GM19372 (cell line): ENCODE measurements around the gene MSMB.
"Not testable (repeated sequence)": the region's sequence is repeated elsewhere in the genome, so short reads cannot be mapped to it uniquely, and the experiment has no call there.

Source experiments
- ATAC-seq: cut with Tn5 transposase; IDR thresholded peaks from one replicate; pipeline ENCODE4 v1.9.1; 2021; ENCODE audit warnings: mild to moderate bottlenecking, low read depth, moderate library complexity; ENCODE audit not compliant: unreplicated experiment

The MSMB gene, protein sequence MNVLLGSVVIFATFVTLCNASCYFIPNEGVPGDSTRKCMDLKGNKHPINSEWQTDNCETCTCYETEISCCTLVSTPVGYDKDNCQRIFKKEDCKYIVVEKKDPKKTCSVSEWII

DNA sequence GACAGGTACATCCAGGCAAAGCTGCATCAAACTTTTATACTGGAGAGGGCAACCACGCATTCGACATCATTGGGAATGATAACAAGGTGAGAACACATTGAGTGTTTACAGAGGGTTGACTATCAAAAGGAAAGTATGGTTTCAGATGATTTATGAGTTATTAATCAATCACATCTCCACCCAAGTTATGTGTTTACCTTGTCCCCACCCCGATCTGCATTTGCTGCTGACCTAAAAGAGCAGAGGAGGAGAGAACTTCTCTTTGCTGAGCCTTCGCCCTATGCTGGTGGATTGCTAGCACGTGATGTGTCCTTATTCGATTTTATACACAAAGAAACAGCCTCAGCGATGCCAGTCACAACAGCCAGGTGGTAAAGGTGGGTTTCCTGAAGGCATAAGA lies at the start of gene MSMB:
MSMB (minus strand) TSS at position 9 of the 400 bp plus-strand sequence. CDS start 32 bp downstream, outside the sequence.
- ATAC-seq, result no peak

GRCh38 chr10:46094931-46095750 lies 49.1 kb upstream of the MSMB start:
- ATAC-seq, result no peak

GRCh38 chr10:46094197-46094500 lies 48.1 kb upstream of the MSMB start:
- no peak for ATAC-seq

DNA sequence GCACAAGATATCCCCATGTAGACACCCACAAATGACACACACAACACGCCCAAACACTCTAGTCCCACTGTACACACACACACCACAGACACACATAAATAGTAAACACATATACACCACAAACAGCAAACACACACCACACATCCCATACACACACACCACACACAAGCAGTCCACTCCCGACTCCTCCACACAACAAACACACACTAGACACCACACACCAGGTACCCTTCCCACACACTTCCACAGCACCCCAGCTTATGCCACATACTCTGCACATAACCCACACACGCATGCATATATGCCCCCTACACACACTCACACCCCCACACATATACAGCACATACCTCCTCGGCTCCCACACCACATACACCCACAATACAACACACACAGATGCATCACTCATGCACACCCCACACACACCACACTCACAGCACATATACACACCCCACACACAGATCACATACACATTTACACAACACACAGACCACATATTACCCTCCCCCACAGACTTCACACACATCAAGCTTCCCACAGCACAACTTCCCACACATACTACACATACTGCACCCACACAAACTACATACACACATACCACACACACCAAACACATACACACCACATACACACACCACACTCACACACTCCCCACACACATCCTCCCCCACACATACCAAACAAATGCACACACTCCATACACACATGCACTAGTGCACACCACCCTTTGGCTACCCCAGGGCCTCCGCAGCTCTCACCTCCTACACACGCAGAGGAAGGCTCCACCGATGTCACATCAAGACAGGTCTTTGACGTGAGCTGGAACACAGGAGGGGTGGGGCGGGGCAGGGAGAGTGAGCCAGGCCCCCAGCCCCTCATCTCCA lies 47.5 kb upstream of the MSMB start:
- not testable (repeated sequence) for ATAC-seq

GRCh38 chr10:46092524-46093081 lies 46.5 kb upstream of the MSMB start:
- ATAC-seq, result no peak

DNA sequence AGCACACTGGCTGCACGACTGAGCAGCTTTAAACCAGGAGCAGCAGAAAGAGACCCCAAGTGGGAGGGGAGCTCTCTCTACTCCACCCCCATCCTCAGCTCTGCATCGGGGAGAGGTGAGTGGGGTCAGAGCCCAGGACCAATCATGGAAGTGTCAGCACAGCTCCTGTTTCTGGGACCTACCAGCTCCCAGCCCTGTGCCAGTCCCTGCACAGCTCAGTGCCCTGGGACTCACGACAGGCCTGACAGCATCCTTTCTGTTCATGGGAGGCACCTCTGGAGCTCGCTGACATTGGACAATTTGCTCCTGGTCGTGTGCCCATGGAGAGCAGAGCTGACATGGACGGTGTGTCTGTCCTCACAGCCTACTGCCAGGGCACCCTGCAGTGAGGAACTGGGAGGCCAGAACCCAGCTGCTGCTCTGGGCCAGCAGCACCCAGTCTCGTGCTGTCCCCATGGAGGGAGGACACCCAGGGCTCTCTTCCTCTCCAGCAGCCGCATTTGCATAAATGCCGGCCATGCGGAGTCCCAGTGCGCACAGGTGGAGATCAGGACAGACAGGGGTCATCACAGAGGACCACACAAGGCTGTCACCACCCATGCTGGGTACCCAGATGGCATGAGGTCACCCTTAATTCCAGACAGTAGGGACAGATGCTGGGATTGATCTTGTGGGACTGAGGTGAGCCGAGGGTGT lies 45.9 kb upstream of the MSMB start:
- ATAC-seq, result no peak

- ATAC-seq, result no peak
Measured at GRCh38 chr10:46091080-46091827, 45.2 kb upstream of the MSMB start.

DNA sequence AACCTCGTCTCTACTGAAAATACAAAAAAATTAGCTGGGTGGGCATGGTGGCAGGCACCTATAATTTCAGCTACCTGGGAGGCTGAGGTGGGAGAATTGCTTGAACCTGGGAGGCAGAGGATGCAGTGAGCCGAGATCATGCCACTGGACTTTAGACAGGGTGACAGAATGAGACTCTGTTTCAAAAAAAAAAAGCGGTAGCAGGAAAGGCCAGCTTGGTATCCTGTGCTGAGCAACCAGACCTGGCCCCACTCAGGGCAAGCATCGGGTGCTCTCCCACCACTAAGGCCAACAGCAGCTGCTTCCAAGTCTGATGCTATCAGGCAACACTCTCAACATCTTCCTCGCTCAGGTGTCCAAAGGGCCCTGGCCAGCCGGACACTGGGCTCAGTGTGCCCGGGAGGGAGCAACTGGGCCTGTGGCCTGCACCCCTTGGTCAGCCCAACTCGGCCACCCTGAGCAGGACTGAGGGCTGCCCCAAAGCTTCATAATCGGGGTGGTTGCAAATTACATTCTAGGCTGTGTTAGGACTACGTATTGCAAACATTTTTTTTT lies 44.3 kb upstream of the MSMB start:
- no peak for ATAC-seq

- not testable (repeated sequence) for ATAC-seq
Measured at GRCh38 chr10:46087381-46087780, 41.3 kb upstream of the MSMB start.

DNA sequence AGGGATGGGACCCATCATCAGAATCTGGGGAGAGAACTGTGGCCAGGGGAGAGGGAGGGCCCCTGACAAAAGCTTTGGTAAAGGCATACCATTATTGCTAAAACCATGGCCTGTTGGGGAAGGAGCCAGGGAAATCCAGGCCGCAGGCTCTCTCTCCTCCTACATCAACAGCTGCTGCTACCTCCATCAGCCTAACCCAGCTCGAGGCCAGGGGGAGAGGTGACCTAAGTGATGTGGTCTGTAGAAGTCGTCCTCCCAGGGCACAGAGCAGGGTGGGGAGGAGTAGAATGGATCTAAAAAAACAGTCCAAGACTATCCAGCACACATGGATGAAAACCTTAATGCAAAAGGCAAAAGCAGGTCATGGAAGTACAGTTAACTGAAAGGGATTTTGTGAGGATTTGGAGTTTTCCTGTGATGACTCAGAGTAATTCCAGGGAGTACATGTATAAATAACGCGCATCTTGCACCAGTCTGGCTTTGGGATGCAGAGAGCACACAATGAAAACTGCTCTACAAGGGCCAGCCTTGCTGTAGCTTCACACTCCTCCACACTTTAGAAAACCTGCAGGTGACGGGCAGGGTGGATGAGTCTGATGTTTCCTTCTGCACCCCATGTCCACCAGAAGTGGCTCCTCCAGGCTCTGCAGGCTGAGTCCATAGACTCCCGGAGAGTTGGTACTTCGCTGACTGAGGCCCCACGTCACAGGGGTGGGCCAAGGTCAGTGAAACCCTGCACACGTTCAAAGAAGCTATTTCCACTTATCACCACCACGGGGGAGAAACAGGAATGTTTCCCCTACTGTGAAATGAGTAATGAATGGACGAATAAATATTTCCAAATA lies 38.5 kb upstream of the MSMB start:
- ATAC-seq, result no peak

DNA sequence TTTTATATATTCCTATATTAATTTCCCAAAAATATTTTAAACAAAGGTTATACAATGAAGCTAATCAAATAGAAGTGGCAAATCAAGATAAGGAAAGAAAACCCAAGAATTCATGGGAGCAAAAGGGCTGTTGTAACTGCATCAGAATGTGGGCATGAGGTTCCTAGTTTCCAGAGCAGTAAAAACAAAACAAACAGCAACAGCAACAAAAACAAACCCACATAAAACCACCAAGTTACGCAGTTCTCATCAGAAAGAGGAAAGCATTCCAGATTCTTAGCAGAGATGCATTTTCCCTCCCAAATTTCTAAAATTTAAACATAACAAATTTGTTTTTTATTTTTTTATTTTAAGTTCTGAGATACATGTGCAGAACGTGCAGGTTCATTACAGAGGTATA lies 34.8 kb upstream of the MSMB start:
- no peak for ATAC-seq

DNA sequence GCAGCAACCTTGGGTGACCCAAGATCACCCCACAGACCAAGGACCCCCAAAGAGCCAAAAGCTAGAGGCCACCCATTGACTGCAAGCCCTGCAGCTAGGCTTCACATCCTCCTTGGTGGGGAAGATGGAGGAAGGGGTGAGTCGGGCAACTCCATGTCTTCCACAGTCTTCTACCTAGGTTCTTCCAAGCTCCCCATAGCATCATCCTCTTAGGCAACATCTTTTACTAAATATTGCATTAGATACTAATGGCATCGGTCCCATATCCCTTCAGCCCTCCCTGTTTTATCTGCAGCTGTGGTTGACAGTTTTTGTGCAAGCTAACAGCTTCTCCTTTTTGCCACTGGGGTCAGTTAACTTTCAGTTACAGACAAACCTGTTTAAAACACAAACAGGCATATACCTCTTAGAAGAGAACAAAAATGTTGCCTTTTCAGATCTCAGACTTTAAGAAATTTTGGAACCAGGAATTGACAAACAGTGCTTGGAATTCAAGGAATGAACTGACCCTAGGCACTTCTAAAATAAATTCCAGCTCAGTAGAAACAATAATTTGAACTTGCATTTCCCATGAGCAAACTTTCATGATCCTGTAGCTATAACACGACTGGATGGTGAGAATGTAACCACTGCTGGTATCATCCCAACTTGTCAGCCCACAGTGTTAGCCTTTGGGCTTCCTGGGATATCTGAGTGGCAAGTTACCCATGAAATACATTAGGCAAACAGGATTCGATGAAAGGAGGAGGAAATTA lies 33.9 kb upstream of the MSMB start:
- no peak for ATAC-seq

DNA sequence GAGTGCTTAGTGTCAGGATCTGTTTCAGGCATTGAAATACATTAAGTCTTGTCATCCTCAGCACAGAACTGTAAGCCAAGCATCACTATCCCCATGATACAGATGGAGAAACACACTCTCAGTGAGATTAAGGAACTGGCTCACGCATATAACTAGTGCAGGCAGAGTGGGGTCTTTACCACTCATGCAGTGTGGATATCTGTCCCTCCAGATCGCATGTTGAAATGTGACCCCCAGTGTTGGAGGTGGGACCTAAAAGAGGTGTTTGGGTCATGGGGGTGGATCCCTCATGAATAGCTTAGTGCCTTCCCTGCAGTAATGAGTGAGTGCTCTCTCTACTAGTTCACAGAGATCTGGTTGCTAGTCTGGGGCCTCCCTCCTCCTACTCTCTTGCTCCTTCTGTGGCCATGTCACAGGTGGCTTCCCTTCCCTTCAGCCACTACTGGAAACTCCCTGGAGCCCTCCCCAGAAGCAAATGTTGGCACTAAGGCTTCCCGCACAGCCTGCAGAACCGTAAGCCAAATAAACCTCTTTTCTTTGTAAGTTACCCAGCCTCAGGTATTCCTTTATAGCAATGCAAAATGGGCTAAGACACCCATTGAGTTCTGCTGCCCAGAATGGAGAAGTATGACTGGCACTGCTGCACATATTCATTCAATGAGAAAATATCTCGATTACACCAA lies 31.8 kb upstream of the MSMB start:
- no peak for ATAC-seq

- no peak for ATAC-seq
Measured at GRCh38 chr10:46077141-46077554, 31.1 kb upstream of the MSMB start.

DNA sequence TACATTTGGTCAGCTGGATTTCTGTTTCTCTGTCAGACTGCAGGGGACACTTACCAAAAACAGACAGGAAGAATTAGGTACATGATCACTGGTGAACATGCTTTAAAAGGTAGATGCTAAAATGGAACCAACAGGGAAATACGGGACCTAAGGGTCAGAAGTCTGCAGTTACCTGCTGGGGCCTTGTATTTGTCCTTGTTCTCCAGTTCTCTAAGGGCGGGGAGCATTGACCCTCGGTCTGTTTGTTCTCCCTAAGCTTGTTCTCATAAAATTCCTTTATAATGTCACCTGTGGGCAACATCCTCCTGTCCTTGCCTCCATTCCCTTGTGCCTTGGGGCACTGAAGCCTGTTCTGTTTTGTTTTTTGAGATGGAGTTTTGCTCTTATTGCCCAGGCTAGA lies 29.8 kb upstream of the MSMB start:
- no peak for ATAC-seq

- ATAC-seq, result no peak
Measured at GRCh38 chr10:46074196-46074946, 28.3 kb upstream of the MSMB start.

DNA sequence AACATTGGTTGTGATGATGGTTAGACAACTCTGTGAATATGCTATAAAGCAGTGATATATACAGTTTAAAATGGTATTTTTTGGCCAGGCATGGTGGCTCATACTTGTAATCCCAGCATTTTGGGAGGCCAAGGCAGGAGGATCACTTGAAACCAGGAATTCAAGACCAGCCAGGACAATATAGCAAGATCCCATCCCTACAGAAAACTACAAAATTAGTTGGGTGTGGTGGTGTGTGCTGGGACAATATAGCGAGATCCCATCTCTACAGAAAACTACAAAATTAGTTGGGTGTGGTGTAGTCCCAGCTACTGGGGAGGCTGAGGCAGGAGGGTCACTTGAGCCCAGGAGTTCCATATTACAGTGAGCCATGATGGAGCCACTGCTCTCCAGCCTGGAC lies 27.5 kb upstream of the MSMB start:
- no peak for ATAC-seq
